NB4 (cell line): ENCODE data around the gene PTX3.

Experiments
- DNase-seq: peaks from one replicate; pipeline ENCODE4 v3.0.0; 2010; ENCODE audit warnings: low read depth
- H3K4me3 ChIP-seq: one replicate; pipeline ENCODE4 v1.5.1; 2011; ENCODE audit warnings: mild to moderate bottlenecking, low read depth, low read length, moderate library complexity
- MAX ChIP-seq: IDR thresholded peaks from 2 replicates; pipeline ENCODE4 v1.6.1; 2011; ENCODE audit warnings: low read depth, low read length
- MYC ChIP-seq: IDR thresholded peaks from 2 replicates; pipeline ENCODE4 v1.6.1; 2011; ENCODE audit warnings: low read depth, low read length
- POLR2A ChIP-seq: IDR thresholded peaks from 2 replicates; pipeline ENCODE4 v1.6.1; 2011; ENCODE audit warnings: mild to moderate bottlenecking; ENCODE audit not compliant: insufficient read length; ENCODE audit errors: extremely low read depth
- TF ChIP-seq, protein P1 (sequence below): IDR thresholded peaks from one replicate; pipeline ENCODE4 v1.5.1; 2012; ENCODE audit warnings: low read depth, low read length

The PTX3 gene

GRCh38 chr3:157453824-157454223, 17.2 kb downstream of the PTX3 start:
- TF ChIP-seq MAX = no peak
- TF ChIP-seq MYC = no peak
- TF ChIP-seq, protein P1, sequence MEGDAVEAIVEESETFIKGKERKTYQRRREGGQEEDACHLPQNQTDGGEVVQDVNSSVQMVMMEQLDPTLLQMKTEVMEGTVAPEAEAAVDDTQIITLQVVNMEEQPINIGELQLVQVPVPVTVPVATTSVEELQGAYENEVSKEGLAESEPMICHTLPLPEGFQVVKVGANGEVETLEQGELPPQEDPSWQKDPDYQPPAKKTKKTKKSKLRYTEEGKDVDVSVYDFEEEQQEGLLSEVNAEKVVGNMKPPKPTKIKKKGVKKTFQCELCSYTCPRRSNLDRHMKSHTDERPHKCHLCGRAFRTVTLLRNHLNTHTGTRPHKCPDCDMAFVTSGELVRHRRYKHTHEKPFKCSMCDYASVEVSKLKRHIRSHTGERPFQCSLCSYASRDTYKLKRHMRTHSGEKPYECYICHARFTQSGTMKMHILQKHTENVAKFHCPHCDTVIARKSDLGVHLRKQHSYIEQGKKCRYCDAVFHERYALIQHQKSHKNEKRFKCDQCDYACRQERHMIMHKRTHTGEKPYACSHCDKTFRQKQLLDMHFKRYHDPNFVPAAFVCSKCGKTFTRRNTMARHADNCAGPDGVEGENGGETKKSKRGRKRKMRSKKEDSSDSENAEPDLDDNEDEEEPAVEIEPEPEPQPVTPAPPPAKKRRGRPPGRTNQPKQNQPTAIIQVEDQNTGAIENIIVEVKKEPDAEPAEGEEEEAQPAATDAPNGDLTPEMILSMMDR = no peak
- no peak for TF ChIP-seq POLR2A
- no peak for DNase-seq

GRCh38 chr3:157459706-157460105, 23.1 kb downstream of the PTX3 start:
- H3K4me3 ChIP-seq = no peak overlapping the region
- no peak for TF ChIP-seq MAX
- no peak for DNase-seq

More at GRCh38 chr3:157453824-157454223, 17.2 kb downstream of the PTX3 start:
- H3K4me3 ChIP-seq = no peak overlapping the region

DNA sequence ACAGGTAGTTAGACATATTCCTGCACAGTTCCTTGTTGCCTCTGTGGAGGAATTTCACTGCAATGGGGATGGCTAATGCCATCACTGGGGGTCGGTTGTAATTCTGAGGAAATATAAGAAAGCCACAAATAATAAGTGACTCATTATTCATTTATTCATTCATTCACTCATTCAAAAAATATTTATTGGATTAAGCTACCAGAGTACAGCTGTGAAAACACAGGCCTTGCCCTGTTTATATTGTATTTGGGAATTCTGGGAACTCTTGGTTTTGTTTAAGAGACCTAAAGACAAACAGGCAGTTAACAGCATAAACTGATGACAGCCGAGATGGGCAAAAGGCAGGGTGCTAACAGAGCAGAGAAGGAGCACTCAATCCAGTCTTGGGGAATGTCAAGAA, 23.6 kb downstream of the PTX3 start:
- no peak for DNase-seq
- no peak overlapping the region for H3K4me3 ChIP-seq
- TF ChIP-seq MYC = no peak
- no peak for TF ChIP-seq MAX
- no peak for TF ChIP-seq POLR2A
- TF ChIP-seq, protein P1 = no peak

DNA sequence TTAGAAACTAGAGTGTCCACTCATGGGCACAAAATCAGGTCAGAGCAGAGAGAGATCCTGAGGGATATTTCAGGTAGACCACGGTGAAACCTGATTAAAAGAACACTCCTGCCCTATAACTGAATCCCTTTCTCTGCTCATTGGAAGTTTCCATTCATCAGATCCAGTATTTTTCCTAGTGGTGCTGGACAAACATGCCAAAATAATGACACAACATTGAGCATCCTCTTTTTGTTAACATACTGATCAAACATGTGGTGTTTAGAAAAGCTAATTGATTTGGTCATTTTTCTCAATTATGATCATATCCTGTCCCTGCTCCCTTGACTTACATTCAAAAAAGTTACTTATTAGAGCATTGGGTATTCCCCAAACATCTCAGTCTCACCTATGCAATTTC, 27.2 kb downstream of the PTX3 start:
- H3K4me3 ChIP-seq = no peak overlapping the region
- no peak for DNase-seq
- TF ChIP-seq, protein P1 = no peak
- TF ChIP-seq POLR2A (no peak), MAX (no peak), MYC (no peak)

GRCh38 chr3:157464321-157464720, 27.7 kb downstream of the PTX3 start:
- H3K4me3 ChIP-seq = no peak overlapping the region
- TF ChIP-seq MYC (no peak), POLR2A (no peak), MAX (no peak)
- TF ChIP-seq, protein P1 = no peak
- DNase-seq = no peak

DNA sequence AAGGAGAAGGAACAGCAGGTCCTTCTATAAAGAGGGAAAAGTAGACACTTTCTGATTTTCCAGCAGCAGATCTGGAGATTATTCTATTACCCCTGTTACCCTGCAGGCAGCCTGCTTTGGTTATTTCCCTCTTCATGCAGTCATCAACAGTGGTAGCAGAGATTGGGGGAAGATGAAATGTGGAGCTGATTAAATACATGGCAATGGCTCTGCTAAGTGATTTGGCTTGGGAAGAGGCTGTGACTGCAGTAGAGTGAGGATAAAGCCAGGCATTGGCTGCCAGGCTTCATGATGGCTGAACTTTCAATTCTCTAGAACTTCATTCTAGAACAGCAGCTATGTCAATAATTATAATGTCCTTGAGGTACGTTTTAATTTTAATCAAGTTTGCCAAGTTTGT, 29.1 kb downstream of the PTX3 start:
- no peak overlapping the region for H3K4me3 ChIP-seq
- TF ChIP-seq MAX (no peak), MYC (no peak), POLR2A (no peak)
- TF ChIP-seq, protein P1 = no peak
- no peak for DNase-seq
